Caki2 (cell line): ENCODE results near the gene SMIM41. TPM values are rescaled to one million over a fixed set of nuclear protein-coding genes. Genes with fewer than 3 reads are reported as not detected.

ENCODE experiments used
- DNase-seq: peaks from one replicate; pipeline ENCODE4 v3.0.0-alpha.2; 2015; ENCODE audit warnings: low read depth
- in situ Hi-C: cut with HindIII; loops from 2 replicates; pipeline ENCODE4 v1.10.0; 2016; ENCODE audit warnings: low sequenced_read_pairs, low pct_unique_long_range_greater_than_20kb, mixed read lengths
- total RNA-seq: library from RNA; depleted of rRNA; stranded (reverse); fragments of >200 nt; shearing (Covaris generic); gene quantifications from 2 replicates; pipeline ENCODE4 v1.2.3, GENCODE V29; 2014; ENCODE audit warnings: low replicate concordance

Gene SMIM41
- total RNA-seq, 1 experiment from 2014 or later: not detected

DNA sequence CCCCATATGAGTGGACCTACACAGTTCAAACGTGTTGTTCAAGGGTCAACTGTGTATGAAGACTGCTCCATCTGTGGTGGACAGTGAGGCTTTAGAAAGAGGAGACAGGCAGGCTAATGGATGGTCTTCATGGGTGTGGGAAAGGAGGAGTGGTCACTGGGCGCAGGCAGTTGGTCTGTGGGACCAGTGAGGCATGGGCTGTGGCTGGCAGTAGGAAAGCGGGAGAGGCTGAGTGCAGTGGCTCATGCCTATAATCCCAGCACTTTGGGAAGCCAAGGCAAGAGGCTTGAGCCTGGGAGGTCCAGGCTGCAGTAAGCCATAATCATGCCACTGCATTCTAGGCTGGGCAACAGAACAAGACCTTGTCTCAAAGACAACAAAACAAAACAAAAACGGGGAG is 30.2 kb upstream of the SMIM41 start:
- no peak for DNase-seq
- in situ Hi-C loops: no loop called here

DNA sequence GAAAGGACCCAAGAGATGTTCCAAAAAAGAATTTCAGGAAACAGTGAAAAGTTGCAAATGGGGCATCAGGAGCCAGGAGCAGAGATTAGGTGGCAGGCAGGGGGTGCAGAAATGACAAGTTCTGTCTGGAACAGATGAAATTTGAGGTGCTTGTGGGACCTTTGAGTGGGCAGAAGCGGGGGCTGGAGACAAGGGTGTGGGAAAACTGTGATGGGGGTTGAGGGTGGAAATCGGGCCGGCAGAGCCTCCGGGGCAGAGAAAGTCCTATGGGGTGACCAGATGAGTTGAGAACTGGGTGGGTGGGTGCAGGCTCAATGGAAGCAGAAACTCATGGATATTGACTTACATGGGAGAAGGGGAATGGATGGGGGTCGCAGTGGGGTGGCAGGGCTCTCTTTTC is 29.8 kb upstream of the SMIM41 start:
- DNase-seq: no peak
- in situ Hi-C loops: no loop called here

DNA sequence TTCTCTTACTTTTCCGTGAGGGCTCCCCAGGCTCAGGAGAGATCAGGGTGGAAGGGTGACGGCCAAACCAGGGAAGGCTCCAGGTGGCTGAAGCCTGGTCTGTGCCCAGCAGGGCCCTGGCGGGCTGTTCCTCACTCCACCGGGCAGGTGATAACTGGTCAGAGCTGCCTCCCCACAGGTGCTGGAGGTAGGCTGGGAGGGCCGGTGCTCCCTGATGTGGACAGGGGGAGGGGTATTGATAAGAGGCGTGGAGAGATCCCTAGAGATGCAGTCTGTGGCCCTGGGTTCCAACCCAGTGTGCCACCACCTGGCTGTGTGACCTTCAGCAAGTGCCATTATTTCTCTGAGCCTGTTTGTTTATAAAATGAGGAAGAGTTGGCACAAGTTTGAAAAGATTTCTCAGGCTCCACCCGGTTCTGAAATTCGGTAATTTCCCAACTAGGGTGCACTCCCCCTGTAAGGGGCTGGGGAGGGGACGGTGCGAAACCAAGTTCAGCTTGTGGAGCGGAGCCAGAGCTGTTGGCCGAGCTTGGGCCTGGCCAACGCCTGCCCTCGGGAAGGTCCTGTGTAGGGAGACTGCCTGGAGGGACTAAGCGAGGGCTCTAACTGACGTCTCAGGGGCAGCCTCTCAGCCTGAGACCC is 29.3 kb upstream of the SMIM41 start:
- in situ Hi-C loops: no loop called here

DNA sequence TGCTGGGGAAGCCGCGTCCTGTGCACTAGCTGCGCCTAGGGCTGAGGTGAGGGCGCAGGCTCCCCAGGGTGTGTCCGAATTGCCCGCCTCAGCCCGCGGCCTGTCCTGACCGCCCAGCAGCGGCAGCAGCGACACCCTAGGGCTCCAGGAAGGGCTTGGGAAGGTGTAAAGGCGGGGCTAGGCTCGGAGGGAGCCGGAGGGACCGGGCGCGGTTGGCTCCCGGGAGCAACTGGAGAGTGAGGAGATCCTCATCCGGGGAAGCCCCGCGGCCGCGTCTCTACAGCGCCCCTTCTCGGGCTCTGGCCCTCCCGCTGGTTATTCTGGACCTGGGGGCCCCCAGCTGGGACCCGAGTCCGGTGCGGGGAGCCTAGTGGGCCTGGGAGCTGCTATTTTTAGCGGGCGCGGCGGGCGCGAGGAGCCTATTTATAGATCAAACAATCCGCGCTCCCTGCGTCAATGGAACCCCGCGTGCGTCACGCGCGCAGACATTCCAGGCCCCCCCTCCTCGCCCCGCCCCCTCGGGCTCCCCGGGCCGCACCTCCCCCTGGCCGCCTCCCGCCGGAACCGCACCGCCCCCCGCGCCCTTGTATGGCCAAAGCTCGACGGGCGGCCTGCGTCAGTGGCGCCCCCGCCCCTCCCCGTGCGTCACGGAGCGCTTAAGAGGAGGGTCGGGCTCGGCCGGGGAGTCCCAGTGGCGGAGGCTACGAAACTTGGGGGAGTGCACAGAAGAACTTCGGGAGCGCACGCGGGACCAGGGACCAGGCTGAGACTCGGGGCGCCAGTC is 28.6 kb upstream of the SMIM41 start, which contains the start of gene NR4A1:
NR4A1 (plus strand) TSS at position 685 of the 784 bp plus-strand sequence. CDS start 2,887 bp downstream, outside the sequence.
- in situ Hi-C loops: no loop called here
- DNase-seq: peak; percentile 91

More for the DNA sequence above, 29.3 kb upstream of the SMIM41 start:
- no peak for DNase-seq

DNA sequence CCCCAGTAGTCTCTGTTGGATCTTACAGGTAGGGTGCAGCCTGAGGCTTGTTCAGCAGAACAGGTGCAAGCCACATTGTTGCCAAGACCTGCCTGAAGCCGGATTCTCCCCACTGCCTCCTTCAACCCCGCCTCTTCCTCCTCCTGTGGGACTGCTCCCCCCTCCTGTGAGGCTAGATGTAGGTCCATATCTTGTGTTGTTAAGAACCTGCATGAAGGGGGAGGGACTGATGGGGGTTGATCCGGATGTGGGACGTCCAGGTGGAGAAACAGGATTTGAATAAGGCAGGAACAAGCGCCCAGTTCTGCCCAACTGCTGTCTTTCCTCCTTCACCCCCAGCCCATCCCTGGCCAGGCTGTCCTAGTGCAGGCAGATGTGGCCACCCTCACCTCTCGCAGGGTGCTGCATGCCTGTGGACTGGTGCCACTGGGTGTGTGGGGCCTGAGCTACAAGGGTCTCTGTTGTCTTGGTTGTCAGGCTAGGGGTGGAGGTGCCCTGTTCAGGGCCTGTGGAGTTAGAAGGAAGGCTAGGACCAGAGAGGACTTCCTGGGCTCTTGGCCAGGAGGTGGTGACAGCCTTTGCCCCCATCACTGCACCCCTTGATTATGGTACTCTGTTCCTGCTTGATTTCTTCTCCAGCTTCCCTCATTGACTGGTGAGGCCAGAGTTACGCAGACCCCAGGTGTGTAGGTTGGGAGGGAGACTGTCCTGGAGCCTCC is 26.9 kb upstream of the SMIM41 start:
- peak; percentile 22 for DNase-seq
- in situ Hi-C loops: no loop called here

DNA sequence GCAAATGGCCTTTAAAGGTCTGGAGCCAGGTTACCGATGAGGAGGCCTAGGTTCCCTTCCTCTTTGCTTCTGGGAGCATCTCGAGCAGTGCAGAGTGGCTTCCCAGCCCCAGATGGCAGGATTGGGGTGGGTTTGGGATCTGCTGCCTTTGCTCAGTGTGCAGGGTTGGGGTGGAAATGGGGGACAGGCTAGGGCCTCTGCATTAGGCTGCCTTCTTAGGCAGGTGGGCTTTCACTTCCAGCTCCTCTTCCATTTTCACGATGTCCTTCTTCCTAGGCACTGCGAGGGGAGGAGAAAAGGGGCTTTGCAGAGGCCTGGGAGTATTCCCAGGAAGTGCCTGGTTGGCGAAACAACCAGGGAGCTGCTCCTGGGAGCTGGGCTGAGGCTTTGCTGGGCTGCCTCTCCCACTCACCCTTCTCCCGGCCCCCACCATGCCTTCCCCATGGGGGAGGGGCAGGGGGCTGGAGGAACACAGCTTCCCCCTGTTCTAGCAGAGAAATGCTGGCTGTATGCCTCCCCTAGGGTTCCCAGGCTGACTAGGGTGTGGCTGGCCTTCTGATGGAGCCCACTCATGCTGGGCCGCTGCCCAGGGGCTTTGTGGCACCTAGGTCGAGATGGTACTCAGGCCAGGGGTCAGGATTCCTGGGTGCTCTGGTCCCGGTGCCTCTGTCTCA is 25.8 kb upstream of the SMIM41 start:
- in situ Hi-C loops: no loop called here
- no peak for DNase-seq

DNA sequence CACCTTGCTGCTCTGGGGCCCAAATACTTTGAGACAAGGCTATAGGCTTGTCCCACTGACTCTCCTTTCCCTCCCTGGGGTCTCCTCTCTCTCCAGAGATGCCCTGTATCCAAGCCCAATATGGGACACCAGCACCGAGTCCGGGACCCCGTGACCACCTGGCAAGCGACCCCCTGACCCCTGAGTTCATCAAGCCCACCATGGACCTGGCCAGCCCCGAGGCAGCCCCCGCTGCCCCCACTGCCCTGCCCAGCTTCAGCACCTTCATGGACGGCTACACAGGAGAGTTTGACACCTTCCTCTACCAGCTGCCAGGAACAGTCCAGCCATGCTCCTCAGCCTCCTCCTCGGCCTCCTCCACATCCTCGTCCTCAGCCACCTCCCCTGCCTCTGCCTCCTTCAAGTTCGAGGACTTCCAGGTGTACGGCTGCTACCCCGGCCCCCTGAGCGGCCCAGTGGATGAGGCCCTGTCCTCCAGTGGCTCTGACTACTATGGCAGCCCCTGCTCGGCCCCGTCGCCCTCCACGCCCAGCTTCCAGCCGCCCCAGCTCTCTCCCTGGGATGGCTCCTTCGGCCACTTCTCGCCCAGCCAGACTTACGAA is 25.2 kb upstream of the SMIM41 start:
- in situ Hi-C loops: no loop called here

DNA sequence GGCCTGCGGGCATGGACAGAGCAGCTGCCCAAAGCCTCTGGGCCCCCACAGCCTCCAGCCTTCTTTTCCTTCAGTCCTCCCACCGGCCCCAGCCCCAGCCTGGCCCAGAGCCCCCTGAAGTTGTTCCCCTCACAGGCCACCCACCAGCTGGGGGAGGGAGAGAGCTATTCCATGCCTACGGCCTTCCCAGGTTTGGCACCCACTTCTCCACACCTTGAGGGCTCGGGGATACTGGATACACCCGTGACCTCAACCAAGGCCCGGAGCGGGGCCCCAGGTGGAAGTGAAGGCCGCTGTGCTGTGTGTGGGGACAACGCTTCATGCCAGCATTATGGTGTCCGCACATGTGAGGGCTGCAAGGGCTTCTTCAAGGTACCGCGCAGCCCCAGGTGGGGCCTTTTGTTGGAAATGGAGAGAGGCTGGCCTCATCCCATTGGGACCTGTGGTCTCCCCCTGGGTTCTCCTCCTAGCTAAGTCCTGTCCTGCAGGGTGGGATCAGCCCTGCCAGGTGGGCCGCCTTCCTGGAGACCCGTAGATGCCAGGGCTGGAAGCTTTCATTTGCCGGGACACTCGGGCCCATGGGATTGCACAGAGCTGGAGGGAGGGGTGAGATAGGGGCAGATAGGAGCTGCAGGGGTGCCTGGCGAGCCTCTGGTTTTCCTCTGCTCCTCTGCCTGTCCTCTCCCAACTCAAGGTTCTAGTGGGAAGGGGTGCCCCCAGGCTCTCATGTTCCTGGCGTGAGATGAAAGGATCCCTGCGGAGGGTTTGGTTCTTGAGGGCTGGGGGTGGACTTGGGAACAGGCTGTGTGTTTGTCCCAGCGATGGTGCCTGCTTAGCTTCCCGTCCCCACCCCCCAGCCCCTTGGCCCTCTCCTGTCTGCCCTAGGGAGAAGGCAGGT is 24.4 kb upstream of the SMIM41 start:
- in situ Hi-C loops: no loop called here
- no peak for DNase-seq

More for the DNA sequence above, 25.2 kb upstream of the SMIM41 start:
- DNase-seq: no peak

DNA sequence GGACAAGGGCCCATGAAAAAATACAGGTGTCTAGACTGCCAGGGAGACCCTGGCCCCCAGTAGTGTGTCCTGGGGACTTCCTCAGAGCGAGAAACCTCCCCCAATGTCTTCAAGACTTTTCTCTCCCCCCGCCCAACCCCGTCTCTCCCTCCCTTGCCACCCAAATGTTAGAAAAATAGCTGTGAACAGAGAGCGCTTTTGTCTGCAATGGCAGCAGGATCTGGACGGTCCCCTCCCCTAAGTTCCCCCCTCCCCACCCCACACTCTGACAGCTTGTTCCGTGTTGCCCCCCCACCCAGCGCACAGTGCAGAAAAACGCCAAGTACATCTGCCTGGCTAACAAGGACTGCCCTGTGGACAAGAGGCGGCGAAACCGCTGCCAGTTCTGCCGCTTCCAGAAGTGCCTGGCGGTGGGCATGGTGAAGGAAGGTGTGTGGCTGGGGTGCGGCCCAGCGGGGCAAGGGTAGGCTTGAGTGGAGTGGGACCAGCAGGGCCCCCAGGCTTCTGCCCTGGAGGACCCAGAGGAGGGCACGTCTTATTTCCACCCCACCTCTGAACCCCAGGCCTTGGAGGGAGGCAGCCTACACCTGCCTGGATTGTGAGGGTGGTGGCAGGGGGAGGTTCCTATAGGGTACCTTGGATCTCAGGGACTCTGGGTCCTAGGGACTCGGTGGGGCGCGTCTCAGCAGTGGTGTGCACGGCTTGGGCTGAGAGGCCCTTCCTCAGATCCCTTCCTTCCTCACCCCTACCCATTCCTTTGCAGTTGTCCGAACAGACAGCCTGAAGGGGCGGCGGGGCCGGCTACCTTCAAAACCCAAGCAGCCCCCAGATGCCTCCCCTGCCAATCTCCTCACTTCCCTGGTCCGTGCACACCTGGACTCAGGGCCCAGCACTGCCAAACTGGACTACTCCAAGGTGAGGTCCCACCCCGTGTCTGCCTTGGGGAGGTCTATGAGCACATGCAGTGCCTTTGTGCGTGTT is 23.5 kb upstream of the SMIM41 start:
- DNase-seq: no peak
- in situ Hi-C loops: no loop called here

DNA sequence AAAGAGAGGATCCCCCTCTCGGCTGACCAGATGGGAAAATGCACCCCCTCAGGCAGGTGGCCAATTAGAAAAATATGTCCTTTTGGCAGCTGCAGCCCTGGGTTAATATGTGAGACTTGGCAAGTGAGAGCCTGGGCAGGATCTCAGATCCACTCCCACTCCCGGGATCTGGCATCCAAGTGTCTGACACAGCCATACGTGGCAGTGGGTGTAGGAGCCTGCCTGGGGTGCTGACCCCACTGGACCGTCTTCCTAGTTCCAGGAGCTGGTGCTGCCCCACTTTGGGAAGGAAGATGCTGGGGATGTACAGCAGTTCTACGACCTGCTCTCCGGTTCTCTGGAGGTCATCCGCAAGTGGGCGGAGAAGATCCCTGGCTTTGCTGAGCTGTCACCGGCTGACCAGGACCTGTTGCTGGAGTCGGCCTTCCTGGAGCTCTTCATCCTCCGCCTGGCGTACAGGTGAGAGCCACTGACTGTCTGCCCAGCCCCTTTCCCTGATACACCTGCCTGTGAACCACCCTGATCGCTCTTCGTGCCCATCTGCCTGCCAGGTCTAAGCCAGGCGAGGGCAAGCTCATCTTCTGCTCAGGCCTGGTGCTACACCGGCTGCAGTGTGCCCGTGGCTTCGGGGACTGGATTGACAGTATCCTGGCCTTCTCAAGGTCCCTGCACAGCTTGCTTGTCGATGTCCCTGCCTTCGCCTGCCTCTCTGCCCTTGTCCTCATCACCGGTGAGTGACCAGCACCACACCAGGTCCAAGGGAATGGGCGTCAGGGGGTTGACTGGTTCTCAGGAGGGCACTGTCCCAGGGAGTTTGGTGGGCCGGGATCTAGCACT is 22.5 kb upstream of the SMIM41 start:
- in situ Hi-C loops: no loop called here
- DNase-seq: no peak

DNA sequence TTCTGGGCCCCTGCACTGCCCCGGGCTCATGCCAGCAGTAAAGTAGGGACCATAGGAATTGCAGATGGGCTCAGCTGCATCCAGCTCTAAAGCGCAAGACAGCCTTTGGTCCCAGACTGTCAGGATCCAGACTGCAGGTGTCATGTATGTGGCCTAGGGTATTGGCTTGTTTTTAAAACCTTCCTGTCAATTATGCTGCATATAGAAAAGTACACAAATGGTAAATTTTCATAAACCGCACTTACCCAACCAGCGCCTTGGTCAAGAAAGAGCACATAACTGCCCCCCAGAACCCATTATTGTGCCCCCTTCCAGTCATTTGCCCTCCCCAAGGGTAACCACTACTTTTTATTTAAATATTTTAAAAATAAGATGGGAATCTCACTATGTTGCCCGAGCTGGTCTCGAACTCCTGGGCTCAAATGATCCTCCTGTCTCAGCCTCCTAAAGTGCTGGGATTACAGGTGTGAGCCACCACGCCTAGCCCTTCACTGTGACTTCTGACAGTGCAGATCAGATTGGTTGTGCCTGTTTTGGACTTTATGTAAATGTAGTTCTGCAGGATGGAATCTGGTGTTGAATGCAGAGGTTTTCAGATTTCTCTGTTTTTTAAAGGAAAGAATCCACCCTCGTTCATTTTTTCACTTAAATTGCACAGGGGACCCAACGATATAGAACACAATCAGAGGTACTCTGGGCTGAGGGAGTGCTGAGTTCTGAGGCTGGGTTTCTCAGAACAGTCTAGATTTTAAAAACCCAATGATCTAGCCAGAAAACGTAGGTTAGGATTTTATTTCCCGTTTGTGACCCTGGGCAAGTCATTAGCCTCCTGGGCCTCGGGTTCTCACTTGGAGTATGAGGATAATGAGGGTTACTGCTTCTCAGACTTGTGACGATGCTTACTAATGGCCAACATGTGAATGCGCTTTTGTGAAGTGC is 21.6 kb upstream of the SMIM41 start:
- in situ Hi-C loops: no loop called here
- no peak for DNase-seq

DNA sequence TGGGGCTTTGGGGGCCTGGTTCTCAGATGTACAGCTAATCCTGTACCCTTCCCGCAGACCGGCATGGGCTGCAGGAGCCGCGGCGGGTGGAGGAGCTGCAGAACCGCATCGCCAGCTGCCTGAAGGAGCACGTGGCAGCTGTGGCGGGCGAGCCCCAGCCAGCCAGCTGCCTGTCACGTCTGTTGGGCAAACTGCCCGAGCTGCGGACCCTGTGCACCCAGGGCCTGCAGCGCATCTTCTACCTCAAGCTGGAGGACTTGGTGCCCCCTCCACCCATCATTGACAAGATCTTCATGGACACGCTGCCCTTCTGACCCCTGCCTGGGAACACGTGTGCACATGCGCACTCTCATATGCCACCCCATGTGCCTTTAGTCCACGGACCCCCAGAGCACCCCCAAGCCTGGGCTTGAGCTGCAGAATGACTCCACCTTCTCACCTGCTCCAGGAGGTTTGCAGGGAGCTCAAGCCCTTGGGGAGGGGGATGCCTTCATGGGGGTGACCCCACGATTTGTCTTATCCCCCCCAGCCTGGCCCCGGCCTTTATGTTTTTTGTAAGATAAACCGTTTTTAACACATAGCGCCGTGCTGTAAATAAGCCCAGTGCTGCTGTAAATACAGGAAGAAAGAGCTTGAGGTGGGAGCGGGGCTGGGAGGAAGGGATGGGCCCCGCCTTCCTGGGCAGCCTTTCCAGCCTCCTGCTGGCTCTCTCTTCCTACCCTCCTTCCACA is 20.7 kb upstream of the SMIM41 start:
- in situ Hi-C loops: no loop called here

DNA sequence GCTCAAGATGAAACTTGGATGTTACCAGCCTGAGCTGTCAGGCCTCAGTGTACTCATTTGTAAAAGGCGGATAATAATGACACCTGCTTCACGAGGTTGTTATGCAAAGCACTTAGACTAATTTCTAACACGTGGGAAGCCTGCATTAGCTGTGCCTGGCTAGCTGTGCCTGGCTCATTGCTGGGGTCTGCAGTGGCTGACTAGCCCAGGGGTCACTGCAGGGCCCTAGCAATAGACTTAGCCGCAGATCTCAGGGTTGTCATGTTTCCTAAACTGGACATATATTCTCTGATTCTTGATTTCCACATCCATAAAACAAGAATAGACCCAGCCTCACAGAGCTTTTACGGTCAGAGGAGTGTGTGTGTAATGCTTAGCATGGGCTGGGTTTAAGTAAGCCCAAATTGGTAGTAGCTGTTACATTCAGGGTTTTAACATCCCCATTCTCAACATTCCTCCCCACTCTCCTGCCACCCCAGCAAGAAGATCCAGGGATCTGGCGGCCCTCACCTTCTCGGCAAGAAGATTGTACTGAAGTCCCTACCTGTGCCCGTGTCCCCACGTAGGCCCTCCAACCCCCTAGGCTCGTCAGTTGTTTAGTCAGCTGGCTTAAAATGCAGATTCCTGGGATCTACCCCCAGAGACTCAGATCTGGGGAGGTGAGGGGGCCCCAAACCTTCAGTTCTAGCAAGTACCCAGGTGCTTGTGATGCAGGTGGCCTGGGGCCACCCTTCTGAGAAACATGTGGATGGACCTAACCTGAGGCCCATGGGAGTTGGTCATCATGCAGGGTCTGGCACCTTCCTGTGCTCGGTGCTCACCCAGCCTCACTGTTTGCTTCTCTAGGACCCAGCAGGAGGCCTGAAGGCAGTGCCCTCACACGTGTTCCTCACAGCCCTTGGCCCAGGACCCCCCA is 19.7 kb upstream of the SMIM41 start:
- no peak for DNase-seq
- in situ Hi-C loops: no loop called here

More for the DNA sequence above, 20.7 kb upstream of the SMIM41 start:
- DNase-seq: no peak
